ENCODE measurements around the gene ATN1. TPM values are rescaled to one million over a fixed set of nuclear protein-coding genes. Genes with fewer than 3 reads are reported as not detected.

ATN1 gene
- total RNA-seq, 1 donor from 2014 or later, result 37.0 TPM

GRCh38 chr12:6968426-6968825 is 40.7 kb downstream of the ATN1 start:
- intact Hi-C loops (cut with micrococcal nuclease), result no loop called here

DNA sequence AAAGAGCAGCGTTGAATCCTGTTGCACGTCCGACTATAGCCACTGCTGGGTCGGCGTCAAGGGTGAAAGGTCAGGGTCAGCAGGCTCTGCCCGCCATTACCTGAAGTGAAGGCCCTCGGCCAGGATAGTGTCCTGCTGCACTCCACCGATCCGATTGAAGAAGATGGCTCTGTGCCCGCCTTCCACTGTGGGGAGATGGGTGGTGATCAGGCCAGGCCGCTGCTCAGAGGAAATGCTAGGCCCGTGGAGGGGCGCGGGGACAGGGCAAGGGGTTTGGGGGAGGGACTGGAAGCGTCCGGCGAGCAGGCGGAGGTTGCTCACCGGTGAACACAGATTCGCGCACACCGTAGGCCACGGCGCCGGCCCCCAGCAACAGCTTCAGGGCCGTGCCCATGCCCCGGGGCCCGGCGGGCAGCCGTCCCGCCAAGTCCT is 42.4 kb downstream of the ATN1 start:
- intact Hi-C loops (cut with micrococcal nuclease), result loop anchor here (1.0 to 5.0 kb wide), 8 partner anchors 26 to 307 kb away; partner anchors contain the start of genes C12orf57, C1R, ING4 and LPCAT3

DNA sequence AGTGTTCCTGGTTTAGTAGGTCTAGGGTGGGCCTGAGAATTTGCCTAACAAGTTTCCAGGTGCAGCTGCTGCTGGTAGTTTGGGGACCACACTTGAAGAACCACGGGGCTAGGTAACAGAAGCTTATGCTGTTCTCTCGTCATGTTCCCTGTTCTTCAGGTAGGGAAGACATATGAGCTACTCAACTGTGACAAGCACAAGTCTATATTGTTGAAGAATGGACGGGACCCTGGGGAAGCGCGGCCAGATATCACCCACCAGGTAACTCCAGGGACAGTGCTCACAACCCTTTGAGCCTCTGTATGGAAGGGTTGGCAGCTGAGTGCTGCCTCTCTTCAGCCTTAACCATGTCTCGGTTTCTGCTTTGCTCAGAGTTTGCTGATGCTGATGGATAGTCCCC is 46.4 kb downstream of the ATN1 start:
- intact Hi-C loops (cut with micrococcal nuclease), result loop anchor here (5.0 kb wide), 1 partner anchor 118 kb away; the partner anchor contains the start of gene C1R

GRCh38 chr12:6975297-6976032 is 47.7 kb downstream of the ATN1 start:
- intact Hi-C loops (cut with micrococcal nuclease), result no loop called here

DNA sequence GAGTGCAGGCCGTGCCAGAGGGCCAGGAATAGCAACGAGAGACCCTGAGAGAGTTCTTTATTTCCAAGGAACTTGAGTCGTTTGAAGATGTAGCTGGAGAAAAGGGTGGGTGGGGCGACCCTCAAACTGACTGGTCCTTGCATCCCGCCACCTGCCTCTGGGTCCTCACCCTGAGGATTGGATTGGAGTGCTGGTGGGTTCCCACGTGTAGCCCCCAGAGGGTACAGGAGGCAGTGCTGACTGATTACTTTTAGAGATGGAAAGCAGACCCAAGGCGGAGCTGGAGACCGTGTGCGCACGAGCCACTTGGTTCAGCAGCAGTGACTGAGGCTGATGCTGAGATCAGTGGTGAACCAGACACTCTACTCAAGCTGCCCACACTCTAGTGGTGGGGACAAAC is 49.9 kb downstream of the ATN1 start:
- intact Hi-C loops (cut with micrococcal nuclease), result no loop called here

DNA sequence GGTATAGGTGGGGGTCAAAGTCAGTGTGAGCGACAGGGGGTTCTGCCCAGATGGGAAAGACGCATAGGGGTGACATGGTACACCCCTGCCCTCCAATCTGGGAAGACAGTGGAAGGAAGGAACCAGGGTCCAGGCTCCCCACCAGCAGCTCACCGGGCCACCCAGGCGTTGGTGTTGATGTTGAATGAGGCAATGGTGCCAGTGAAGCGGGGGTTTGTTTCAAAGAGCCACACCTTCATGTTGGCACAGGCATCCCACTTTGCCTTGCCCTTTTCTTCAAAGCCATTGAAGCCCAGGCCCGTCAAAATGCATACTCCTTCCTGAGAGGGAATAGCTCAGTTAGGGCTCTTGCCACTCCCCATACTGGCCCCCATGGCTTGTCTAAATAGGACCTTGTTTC is 50.4 kb downstream of the ATN1 start:
- intact Hi-C loops (cut with micrococcal nuclease), result no loop called here

GRCh38 chr12:6978611-6979011 is 50.9 kb downstream of the ATN1 start:
- intact Hi-C loops (cut with micrococcal nuclease), result no loop called here

DNA sequence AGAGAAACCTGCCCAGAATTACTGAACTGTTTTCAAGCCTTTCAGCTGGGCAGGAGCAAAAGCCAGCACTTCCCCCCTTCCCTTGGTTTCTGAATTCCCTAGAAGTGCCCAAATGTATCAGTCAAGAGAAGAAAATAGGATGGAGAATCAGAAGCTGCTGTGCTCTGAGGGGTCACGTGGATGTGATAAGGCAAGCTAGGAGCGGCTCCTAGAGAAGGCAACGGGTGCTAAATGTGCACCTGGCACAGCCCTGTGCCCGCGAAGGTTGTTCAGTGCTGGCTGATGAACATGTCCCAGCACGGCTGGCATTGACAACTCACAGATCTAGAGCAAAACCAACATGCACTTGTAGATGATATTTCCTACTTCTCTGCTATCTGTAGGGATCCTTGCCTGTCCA is 51.3 kb downstream of the ATN1 start:
- intact Hi-C loops (cut with micrococcal nuclease), result no loop called here

- intact Hi-C loops (cut with micrococcal nuclease), result no loop called here
These were observed 51.7 kb downstream of the ATN1 start for GRCh38 chr12:6979453-6979852.

DNA sequence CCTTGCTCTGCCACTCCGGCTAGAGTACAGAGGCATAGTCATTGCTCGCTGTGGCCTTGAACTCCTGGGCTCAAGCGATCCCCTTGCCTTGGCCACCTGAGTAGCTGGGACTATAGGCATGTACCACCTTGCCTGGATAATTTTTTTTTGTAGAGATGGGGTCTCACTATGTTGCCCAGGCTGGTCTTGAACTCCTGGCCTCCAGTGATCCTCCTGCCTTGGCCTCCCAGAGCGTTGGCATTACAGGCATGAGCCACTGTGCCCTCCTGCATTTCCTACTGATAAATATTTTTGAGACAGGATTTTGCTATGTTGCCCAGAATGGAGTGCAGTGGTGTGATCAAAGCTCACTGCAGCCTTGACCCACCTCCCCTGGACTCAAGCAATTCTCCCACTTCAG is 52.3 kb downstream of the ATN1 start:
- intact Hi-C loops (cut with micrococcal nuclease), result no loop called here

GRCh38 chr12:6980740-6981139 is 53.0 kb downstream of the ATN1 start:
- intact Hi-C loops (cut with micrococcal nuclease), result no loop called here

GRCh38 chr12:6981152-6982052 is 53.6 kb downstream of the ATN1 start:
- intact Hi-C loops (cut with micrococcal nuclease), result no loop called here

- intact Hi-C loops (cut with micrococcal nuclease), result no loop called here
These were observed 54.8 kb downstream of the ATN1 start for GRCh38 chr12:6982532-6982931.

DNA sequence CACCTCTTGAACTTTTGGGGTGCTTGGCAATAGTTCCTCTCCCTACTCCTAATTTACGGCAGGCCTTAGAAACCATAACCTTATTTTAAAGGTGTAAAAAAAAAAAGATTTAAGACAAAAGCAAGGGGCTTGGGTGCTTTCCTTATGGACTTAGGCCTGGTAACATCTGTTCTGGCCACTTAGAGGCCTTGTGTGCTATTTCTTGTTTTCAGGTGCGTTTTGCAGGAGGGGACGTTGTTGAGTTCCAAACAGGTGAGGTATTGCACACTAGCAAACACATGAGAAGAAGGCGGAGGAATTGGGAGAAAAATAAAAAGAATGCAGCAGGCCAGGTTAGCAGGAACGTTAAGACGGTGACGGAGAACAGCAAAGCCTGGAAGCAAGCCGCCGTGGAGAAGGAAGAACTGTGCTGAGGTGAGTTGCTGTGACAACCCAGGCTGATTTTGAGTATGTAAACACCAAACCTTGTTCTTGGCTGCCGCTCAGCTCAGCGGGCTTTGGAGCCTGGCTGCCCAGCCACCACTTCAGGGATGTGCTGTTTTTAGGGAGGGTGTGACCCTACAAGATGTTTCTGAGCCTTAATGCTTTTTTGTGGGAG is 60.3 kb downstream of the ATN1 start:
- intact Hi-C loops (cut with micrococcal nuclease), result no loop called here

Other genes with a start within 250 kb of the ATN1 start
- gene ZNF384, start 238.6 kb upstream of the ATN1 start, total RNA-seq, result 86.1 and 91.5 TPM in 2 replicates
- not detected in 2 replicates for gene PIANP, start 227.1 kb upstream of the ATN1 start, total RNA-seq
- 23.5 and 26.6 TPM in 2 replicates for gene COPS7A, start 203.9 kb upstream of the ATN1 start, total RNA-seq
- 92.7 and 94.4 TPM in 2 replicates for gene MLF2, start 174.8 kb upstream of the ATN1 start, total RNA-seq
- gene PTMS, start 161.6 kb upstream of the ATN1 start, total RNA-seq, result 95.4 and 98.5 TPM in 2 replicates
- 11.8 and 12.2 TPM in 2 replicates for gene LAG3, start 155.4 kb upstream of the ATN1 start, total RNA-seq
- gene CD4, start 138.4 kb upstream of the ATN1 start, total RNA-seq, result 226 and 232 TPM in 2 replicates
- gene GPR162, start 106.1 kb upstream of the ATN1 start, total RNA-seq, result 0.18 and 0.32 TPM in 2 replicates
- 0.73 and 1.3 TPM in 2 replicates for gene P3H3, start 99.6 kb upstream of the ATN1 start, total RNA-seq
- gene GNB3, start 87.0 kb upstream of the ATN1 start, total RNA-seq, result 0.39 and 0.43 TPM in 2 replicates
- 77.3 and 78.4 TPM in 2 replicates for gene CDCA3, start 76.7 kb upstream of the ATN1 start, total RNA-seq
- 126 and 138 TPM in 2 replicates for gene USP5, start 75.8 kb upstream of the ATN1 start, total RNA-seq
- 1,157 and 1,161 TPM in 2 replicates for gene TPI1, start 60.4 kb upstream of the ATN1 start, total RNA-seq
- gene SPSB2, start 54.7 kb upstream of the ATN1 start, total RNA-seq, result 14.0 and 14.6 TPM in 2 replicates
- 4.7 and 5.0 TPM in 2 replicates for gene LRRC23, start 23.1 kb upstream of the ATN1 start, total RNA-seq
- 114 and 120 TPM in 2 replicates for gene ENO2, start 13.4 kb upstream of the ATN1 start, total RNA-seq
- not detected in 2 replicates for gene RNU7-1, start 15.9 kb downstream of the ATN1 start, total RNA-seq
- gene C12orf57, start 16.1 kb downstream of the ATN1 start, total RNA-seq, result 135 and 161 TPM in 2 replicates
- gene PTPN6, start 23.4 kb downstream of the ATN1 start, total RNA-seq, result 255 and 267 TPM in 2 replicates
- 242 and 243 TPM in 2 replicates for gene PHB2, start 42.7 kb downstream of the ATN1 start, total RNA-seq
- gene EMG1, start 43.0 kb downstream of the ATN1 start, total RNA-seq, result 67.4 and 69.6 TPM in 2 replicates
- 32.7 and 33.3 TPM in 2 replicates for gene LPCAT3, start 90.5 kb downstream of the ATN1 start, total RNA-seq
- 2.2 TPM in 2 replicates for gene C1S, start 132.8 kb downstream of the ATN1 start, total RNA-seq
- 2.6 and 4.0 TPM in 2 replicates for gene C1R, start 164.5 kb downstream of the ATN1 start, total RNA-seq
- gene C1RL, start 181.3 kb downstream of the ATN1 start, total RNA-seq, result 28.4 and 28.9 TPM in 2 replicates
- 0.50 and 0.84 TPM in 2 replicates for gene RBP5, start 200.9 kb downstream of the ATN1 start, total RNA-seq
- 80.3 and 81.9 TPM in 2 replicates for gene CLSTN3, start 202.4 kb downstream of the ATN1 start, total RNA-seq